ENCODE results near the gene GLRA1. TPM values are rescaled to one million over a fixed set of nuclear protein-coding genes. Genes with fewer than 3 reads are reported as not detected.

Gene GLRA1
- total RNA-seq, 4 donors from 2014 or later = not detected

DNA sequence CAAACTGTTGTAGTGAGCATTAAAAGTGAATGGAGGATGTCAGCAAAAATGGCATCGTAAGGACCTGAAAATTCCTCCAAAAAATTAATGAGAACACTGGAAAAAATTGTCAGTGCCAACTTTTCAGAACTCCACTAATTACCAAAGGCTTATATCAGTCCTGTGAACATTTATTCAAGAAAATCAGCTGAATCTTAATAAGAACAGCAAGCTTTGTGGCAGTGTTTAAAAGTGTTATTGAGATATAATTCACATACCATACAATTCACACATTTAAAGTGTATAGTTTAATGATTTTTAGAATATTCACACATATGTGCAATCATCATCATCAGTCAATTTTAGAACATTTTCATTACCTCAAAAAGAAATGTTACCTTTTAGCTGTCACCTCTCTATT lies 95.3 kb downstream of the GLRA1 start:
- WGBS = 85% methylated on average over 1 of the region's 1 CpG
- intact Hi-C loops (cut with DNase I) = loop anchor here (10.0 kb wide), 1 partner anchor 675 kb away; no protein-coding TSS in a partner anchor
- Histone ChIP-seq H3K9me3 (peaks cover 0 to 20% (median 12%) of the 10 kb centered on the region in 4 donors), H3K36me3 (peaks cover 0 to 2% (median under 1%) of the 10 kb centered on the region in 4 donors), H3K4me1 (no peaks in the 10 kb centered on the region), H3K27me3 (no peaks in the 10 kb centered on the region), H3K4me3 (no peak overlapping the region), H3K27ac (replicated peaks in 1 of 4) (no peak overlapping the region)
- DNase-seq (ENCODE audit: extremely low spot score) = no peak
- TF ChIP-seq EP300 (IDR thresholded peaks at IDR 0.05) (no peak), POLR2A (IDR thresholded peaks at IDR 0.05; ENCODE audit: low read depth) (no peak), POLR2AphosphoS5 (IDR thresholded peaks at IDR 0.05) (no peak)
- TF ChIP-seq, protein P1, sequence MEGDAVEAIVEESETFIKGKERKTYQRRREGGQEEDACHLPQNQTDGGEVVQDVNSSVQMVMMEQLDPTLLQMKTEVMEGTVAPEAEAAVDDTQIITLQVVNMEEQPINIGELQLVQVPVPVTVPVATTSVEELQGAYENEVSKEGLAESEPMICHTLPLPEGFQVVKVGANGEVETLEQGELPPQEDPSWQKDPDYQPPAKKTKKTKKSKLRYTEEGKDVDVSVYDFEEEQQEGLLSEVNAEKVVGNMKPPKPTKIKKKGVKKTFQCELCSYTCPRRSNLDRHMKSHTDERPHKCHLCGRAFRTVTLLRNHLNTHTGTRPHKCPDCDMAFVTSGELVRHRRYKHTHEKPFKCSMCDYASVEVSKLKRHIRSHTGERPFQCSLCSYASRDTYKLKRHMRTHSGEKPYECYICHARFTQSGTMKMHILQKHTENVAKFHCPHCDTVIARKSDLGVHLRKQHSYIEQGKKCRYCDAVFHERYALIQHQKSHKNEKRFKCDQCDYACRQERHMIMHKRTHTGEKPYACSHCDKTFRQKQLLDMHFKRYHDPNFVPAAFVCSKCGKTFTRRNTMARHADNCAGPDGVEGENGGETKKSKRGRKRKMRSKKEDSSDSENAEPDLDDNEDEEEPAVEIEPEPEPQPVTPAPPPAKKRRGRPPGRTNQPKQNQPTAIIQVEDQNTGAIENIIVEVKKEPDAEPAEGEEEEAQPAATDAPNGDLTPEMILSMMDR (IDR thresholded peaks at IDR 0.05) = no peak

DNA sequence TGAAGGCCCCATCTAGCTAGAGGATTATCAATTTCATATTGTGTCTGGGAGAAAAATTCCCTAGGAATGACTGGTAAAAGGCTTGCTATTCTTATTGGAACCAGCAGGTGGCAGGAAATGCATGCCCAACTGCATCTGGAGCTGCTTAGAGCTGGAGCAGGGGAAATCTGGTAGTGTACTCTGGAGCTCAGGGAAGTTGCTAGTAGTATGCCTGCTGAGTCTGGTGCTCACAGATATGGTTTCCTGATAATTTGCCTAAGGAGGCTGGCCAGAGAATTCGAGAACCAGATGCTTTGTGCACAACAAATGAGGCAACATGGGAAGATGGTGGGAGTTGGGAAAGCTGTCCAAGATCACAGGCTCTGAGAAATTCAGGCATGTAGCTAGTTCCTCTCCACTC lies 99.2 kb downstream of the GLRA1 start:
- Histone ChIP-seq H3K36me3 (peaks cover 0 to 5% (median 2%) of the 10 kb centered on the region in 4 donors), H3K27ac (replicated peaks in 1 of 4) (no peak overlapping the region), H3K4me3 (no peak overlapping the region), H3K4me1 (peaks cover 0 to 5% (median 2%) of the 10 kb centered on the region in 4 donors), H3K9me3 (no peaks in the 10 kb centered on the region), H3K27me3 (no peaks in the 10 kb centered on the region)
- TF ChIP-seq POLR2AphosphoS5 (IDR thresholded peaks at IDR 0.05) (no peak), EP300 (IDR thresholded peaks at IDR 0.05) (no peak), POLR2A (IDR thresholded peaks at IDR 0.05; ENCODE audit: low read depth) (no peak)
- TF ChIP-seq, protein P1 (IDR thresholded peaks at IDR 0.05) = peak; percentile 71 to 87 (median 73)
- intact Hi-C loops (cut with DNase I) = loop anchor here (2.0 to 10.0 kb wide), 2 partner anchors 317 to 679 kb away; no protein-coding TSS in a partner anchor
- no peak for DNase-seq (ENCODE audit: extremely low spot score)
- 23% methylated on average over 1 of the region's 1 CpG for WGBS

DNA sequence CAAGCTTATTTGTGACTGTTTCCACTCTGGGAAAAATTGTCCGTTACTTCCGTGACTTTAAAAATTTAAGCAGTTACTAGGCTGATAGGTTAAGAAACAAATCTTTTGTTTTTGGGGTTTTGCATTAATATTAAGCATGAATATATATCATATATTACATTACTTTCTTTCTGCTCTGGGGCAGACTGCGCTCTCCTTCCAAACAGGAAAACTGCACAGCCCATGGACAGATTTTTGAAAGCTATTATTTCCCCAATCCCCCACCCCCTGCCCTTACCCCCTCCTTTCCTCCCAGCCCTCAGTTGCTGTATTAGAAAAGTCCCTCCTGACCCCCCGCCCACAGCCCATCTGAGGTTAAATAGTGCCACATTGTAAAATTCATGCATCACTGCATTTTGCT lies 102.5 kb downstream of the GLRA1 start:
- no peaks in the 10 kb centered on the region for H3K27me3 ChIP-seq
- intact Hi-C loops (cut with DNase I) = loop anchor here (10.0 kb wide), 1 partner anchor 683 kb away; no protein-coding TSS in a partner anchor
- WGBS = 97% methylated on average over 4 of the region's 4 CpGs
- no peak for DNase-seq (ENCODE audit: extremely low spot score)
- peaks cover 0 to 11% (median 6%) of the 10 kb centered on the region in 4 donors for H3K4me1 ChIP-seq
- no peak overlapping the region for H3K27ac ChIP-seq (replicated peaks in 1 of 4)
- H3K9me3 ChIP-seq = no peaks in the 10 kb centered on the region
- no peak overlapping the region for H3K4me3 ChIP-seq
- H3K36me3 ChIP-seq = peaks cover 0 to 5% (median 2%) of the 10 kb centered on the region in 4 donors
- no peak for TF ChIP-seq EP300 (IDR thresholded peaks at IDR 0.05)
- TF ChIP-seq, protein P1 (IDR thresholded peaks at IDR 0.05) = no peak
- no peak for TF ChIP-seq POLR2A (IDR thresholded peaks at IDR 0.05; ENCODE audit: low read depth)
- no peak for TF ChIP-seq POLR2AphosphoS5 (IDR thresholded peaks at IDR 0.05)

DNA sequence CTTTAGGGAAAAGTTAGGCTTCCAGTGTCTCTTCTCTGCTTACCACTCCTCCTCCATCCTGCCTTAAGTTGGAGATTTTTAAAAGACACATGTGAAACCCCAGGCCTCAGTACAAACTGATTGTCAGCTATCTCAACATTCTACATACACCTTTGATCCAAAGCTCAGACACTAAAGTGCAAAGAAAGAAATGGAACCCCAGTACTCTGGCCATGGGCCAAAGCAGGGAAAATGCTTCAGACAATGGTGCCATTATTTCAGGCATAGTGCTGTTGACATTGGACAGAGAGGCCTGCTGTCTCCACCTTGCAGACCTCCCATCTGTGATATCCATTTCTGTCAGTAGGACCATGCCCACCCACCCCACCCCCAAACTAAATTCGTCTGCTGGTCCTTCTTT lies 103.7 kb downstream of the GLRA1 start:
- intact Hi-C loops (cut with DNase I) = loop anchor here (10.0 kb wide), 1 partner anchor 684 kb away; no protein-coding TSS in a partner anchor
- H3K9me3 ChIP-seq = no peaks in the 10 kb centered on the region
- WGBS = 68% methylated on average over 1 of the region's 1 CpG
- H3K27me3 ChIP-seq = no peaks in the 10 kb centered on the region
- no peak for DNase-seq (ENCODE audit: extremely low spot score)
- no peak overlapping the region for H3K4me3 ChIP-seq
- peaks cover 0 to 11% (median 6%) of the 10 kb centered on the region in 4 donors for H3K4me1 ChIP-seq
- no peak overlapping the region for H3K27ac ChIP-seq (replicated peaks in 1 of 4)
- peaks cover 0 to 5% (median 4%) of the 10 kb centered on the region in 4 donors for H3K36me3 ChIP-seq
- TF ChIP-seq POLR2AphosphoS5 (IDR thresholded peaks at IDR 0.05) = no peak
- no peak for TF ChIP-seq POLR2A (IDR thresholded peaks at IDR 0.05; ENCODE audit: low read depth)
- TF ChIP-seq EP300 (IDR thresholded peaks at IDR 0.05) = no peak
- TF ChIP-seq, protein P1 (IDR thresholded peaks at IDR 0.05) = no peak

All from esophagus muscularis mucosa (tissue), 4 donors.